ENCODE data around the gene LCP2. TPM values are rescaled to one million over a fixed set of nuclear protein-coding genes. Genes with fewer than 3 reads are reported as not detected.

The LCP2 gene
- polyA plus RNA-seq, 2 of the 4 experiments (the other 2 are of a cell fraction), result not detected

DNA sequence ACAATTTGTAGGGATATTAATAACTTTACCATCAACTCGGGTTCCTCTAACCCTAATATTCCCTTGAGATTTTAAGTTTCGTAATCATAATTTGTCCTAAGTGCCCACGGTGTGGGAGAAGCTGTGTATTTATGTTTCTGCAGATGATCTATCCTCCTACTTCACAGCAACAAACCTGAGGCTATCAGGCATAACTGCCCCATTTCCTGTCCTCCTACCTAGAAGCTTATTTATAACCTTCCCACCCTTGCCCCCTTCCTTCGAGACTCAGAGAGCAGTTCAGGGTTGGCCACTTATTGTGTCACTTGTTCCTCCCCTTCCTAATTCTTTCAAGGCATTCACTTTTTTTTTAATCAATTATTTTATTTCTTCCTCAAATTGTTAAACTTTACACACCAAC lies 29.6 kb upstream of the LCP2 start:
- no peak for ATAC-seq
- ChIA-PET POLR2A (no interaction called here), CTCF (interaction anchor here (0.7 kb wide), 1 partner anchor 60 kb away, joined by 4 read pairs; no protein-coding TSS in a partner anchor)
- Histone ChIP-seq H3K27ac (no peak overlapping the region), H3K4me3 (no peak overlapping the region), H3K9me3 (no peaks in the 10 kb centered on the region), H3K4me2 (no peak overlapping the region), H3K4me1 (0 out of 3 replicates have a peak, but pooled peaks cover 5% of the 10 kb centered on the region)
- TF ChIP-seq JUNB (IDR thresholded peaks at IDR 0.05), result no peak
- TF ChIP-seq NFE2L2 (conservative IDR thresholded peaks at IDR 0.05; ENCODE audit: low read length), result no peak
- no peak for TF ChIP-seq TFCP2L1 (CRISPR knock-in tag; IDR thresholded peaks at IDR 0.05)
- no peak for TF ChIP-seq RNF2 (IDR thresholded peaks at IDR 0.05; ENCODE audit: borderline replicate concordance, low read depth)
- no peak for TF ChIP-seq ZNF302 (CRISPR knock-in tag; IDR thresholded peaks at IDR 0.05)
- TF ChIP-seq ELK1 (IDR thresholded peaks at IDR 0.05; ENCODE audit: low read depth, low read length), result no peak
- TF ChIP-seq SMC3 (IDR thresholded peaks at IDR 0.05), result no peak
- no peak for TF ChIP-seq FOSB (CRISPR knock-in tag; IDR thresholded peaks at IDR 0.05)
- no peak for TF ChIP-seq EHMT2 (IDR thresholded peaks at IDR 0.05; ENCODE audit: low read depth)
- DNase-seq (ENCODE audit: low read depth in 1 of 2, low spot score in 1 of 2), result no peak
- WGBS (ENCODE audit: missing lambda C conversion rate), result 14% methylated on average over 4 of the region's 4 CpGs
- no peak for FAIRE-seq

GRCh38 chr5:170319301-170319700 lies 21.7 kb upstream of the LCP2 start:
- DNase-seq (ENCODE audit: low read depth in 1 of 2, low spot score in 1 of 2), result no peak
- 45% methylated on average over 4 of the region's 5 CpGs for WGBS (ENCODE audit: missing lambda C conversion rate)
- ChIA-PET CTCF (interaction anchor here (0.6 to 1.5 kb wide), 2 partner anchors 12 to 116 kb away, joined by 3 read pairs; no protein-coding TSS in a partner anchor), POLR2A (no interaction called here)
- Histone ChIP-seq H3K9me3 (no peaks in the 10 kb centered on the region), H3K4me1 (no peaks in the 10 kb centered on the region), H3K4me3 (no peak overlapping the region), H3K27ac (no peak overlapping the region), H3K4me2 (no peak overlapping the region)
- FAIRE-seq, result no peak
- no peak for ATAC-seq
- TF ChIP-seq, protein P1, sequence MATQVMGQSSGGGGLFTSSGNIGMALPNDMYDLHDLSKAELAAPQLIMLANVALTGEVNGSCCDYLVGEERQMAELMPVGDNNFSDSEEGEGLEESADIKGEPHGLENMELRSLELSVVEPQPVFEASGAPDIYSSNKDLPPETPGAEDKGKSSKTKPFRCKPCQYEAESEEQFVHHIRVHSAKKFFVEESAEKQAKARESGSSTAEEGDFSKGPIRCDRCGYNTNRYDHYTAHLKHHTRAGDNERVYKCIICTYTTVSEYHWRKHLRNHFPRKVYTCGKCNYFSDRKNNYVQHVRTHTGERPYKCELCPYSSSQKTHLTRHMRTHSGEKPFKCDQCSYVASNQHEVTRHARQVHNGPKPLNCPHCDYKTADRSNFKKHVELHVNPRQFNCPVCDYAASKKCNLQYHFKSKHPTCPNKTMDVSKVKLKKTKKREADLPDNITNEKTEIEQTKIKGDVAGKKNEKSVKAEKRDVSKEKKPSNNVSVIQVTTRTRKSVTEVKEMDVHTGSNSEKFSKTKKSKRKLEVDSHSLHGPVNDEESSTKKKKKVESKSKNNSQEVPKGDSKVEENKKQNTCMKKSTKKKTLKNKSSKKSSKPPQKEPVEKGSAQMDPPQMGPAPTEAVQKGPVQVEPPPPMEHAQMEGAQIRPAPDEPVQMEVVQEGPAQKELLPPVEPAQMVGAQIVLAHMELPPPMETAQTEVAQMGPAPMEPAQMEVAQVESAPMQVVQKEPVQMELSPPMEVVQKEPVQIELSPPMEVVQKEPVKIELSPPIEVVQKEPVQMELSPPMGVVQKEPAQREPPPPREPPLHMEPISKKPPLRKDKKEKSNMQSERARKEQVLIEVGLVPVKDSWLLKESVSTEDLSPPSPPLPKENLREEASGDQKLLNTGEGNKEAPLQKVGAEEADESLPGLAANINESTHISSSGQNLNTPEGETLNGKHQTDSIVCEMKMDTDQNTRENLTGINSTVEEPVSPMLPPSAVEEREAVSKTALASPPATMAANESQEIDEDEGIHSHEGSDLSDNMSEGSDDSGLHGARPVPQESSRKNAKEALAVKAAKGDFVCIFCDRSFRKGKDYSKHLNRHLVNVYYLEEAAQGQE (IDR thresholded peaks at IDR 0.05), result no peak
- TF ChIP-seq FOXS1 (CRISPR knock-in tag; IDR thresholded peaks at IDR 0.05) (no peak), RARB (CRISPR knock-in tag; IDR thresholded peaks at IDR 0.05) (no peak), RFX5 (IDR thresholded peaks at IDR 0.05) (no peak), TP53 (CRISPR knock-in tag; IDR thresholded peaks at IDR 0.05) (no peak), EHF (CRISPR knock-in tag; IDR thresholded peaks at IDR 0.05) (no peak), ZSCAN20 (CRISPR knock-in tag; IDR thresholded peaks at IDR 0.05) (no peak), POLR2AphosphoS2 (conservative IDR thresholded peaks at IDR 0.05; ENCODE audit: low read length) (no peak), ESRRA (IDR thresholded peaks at IDR 0.05; ENCODE audit: borderline replicate concordance, low read length) (no peak), JUN (IDR thresholded peaks at IDR 0.05) (no peak), FOSL2 (IDR thresholded peaks at IDR 0.05) (no peak), FOSL2 (CRISPR knock-in tag; IDR thresholded peaks at IDR 0.05) (no peak), BHLHE40 (IDR thresholded peaks at IDR 0.05; ENCODE audit: low read depth, low read length) (no peak), CHD2 (IDR thresholded peaks at IDR 0.05; ENCODE audit: low read length, partially characterized antibody) (no peak), CBX2 (IDR thresholded peaks at IDR 0.05; ENCODE audit: borderline replicate concordance, low read depth) (no peak), ZFP36 (IDR thresholded peaks at IDR 0.05; ENCODE audit: borderline replicate concordance, partially characterized antibody) (no peak), MYC (IDR thresholded peaks at IDR 0.05; ENCODE audit: borderline replicate concordance, low read length) (no peak), ZC3H11A (IDR thresholded peaks at IDR 0.05) (no peak), NPAS2 (CRISPR knock-in tag; IDR thresholded peaks at IDR 0.05; ENCODE audit: borderline replicate concordance) (no peak), HES2 (IDR thresholded peaks at IDR 0.05) (no peak)
- TF ChIP-seq, protein P2, sequence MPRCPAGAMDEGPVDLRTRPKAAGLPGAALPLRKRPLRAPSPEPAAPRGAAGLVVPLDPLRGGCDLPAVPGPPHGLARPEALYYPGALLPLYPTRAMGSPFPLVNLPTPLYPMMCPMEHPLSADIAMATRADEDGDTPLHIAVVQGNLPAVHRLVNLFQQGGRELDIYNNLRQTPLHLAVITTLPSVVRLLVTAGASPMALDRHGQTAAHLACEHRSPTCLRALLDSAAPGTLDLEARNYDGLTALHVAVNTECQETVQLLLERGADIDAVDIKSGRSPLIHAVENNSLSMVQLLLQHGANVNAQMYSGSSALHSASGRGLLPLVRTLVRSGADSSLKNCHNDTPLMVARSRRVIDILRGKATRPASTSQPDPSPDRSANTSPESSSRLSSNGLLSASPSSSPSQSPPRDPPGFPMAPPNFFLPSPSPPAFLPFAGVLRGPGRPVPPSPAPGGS (IDR thresholded peaks at IDR 0.05), result no peak

All from A549 (cell line).